RWPE2 (cell line): ENCODE results near the gene DPEP1.

Source experiments
- ATAC-seq: fragments of 200-7000 bp; cut with Tn5 transposase; 3 replicates; pipeline ENCODE4 v1.9.1; 2021; ENCODE audit warnings: low read depth
- DNase-seq: peaks from one replicate; pipeline ENCODE4 v3.0.0-alpha.2; 2020; ENCODE audit warnings: low spot score
- H3K27ac ChIP-seq: fragments of 450-650 bp; 2 replicates; pipeline ENCODE4 v1.5.1; 2017; ENCODE audit warnings: mild to moderate bottlenecking; ENCODE audit not compliant: poor library complexity, severe bottlenecking
- H3K27me3 ChIP-seq: fragments of 250-450 bp; sonication (Bioruptor Pico); 2 replicates; pipeline ENCODE4 v1.5.1; 2021; ENCODE audit warnings: mild to moderate bottlenecking, moderate library complexity; ENCODE audit not compliant: insufficient read depth, poor library complexity, severe bottlenecking
- H3K36me3 ChIP-seq: fragments of 250-450 bp; sonication (Bioruptor Pico); 2 replicates; pipeline ENCODE4 v1.5.1; 2020; ENCODE audit warnings: low read depth, mild to moderate bottlenecking, moderate library complexity
- H3K4me1 ChIP-seq: fragments of 250-450 bp; sonication (Bioruptor Pico); 2 replicates; pipeline ENCODE4 v1.5.1; 2021; ENCODE audit warnings: mild to moderate bottlenecking, moderate library complexity; ENCODE audit not compliant: insufficient read depth, poor library complexity, severe bottlenecking
- H3K4me3 ChIP-seq: fragments of 250-450 bp; sonication (Bioruptor Pico); 2 replicates; pipeline ENCODE4 v1.5.1; 2021; ENCODE audit warnings: mild to moderate bottlenecking, moderate library complexity; ENCODE audit not compliant: severe bottlenecking
- H3K9me3 ChIP-seq: fragments of 250-450 bp; sonication (Bioruptor Pico); 2 replicates; pipeline ENCODE4 v1.5.1; 2021; ENCODE audit warnings: mild to moderate bottlenecking, moderate library complexity; ENCODE audit not compliant: severe bottlenecking
- TF ChIP-seq, protein P1 (sequence below): fragments of 450-650 bp; IDR thresholded peaks from one replicate; pipeline ENCODE4 v1.5.1; 2017; ENCODE audit warnings: mild to moderate bottlenecking, moderate library complexity; ENCODE audit not compliant: poor library complexity, severe bottlenecking

Gene DPEP1

GRCh38 chr16:89575247-89576152 is 37.9 kb upstream of the DPEP1 start, which contains the start of gene CPNE7:
Gene CPNE7, plus strand, starts transcription at chr16:89575758. Its CDS starts 140 bp downstream, at chr16:89575898.
- TF ChIP-seq, protein P1, sequence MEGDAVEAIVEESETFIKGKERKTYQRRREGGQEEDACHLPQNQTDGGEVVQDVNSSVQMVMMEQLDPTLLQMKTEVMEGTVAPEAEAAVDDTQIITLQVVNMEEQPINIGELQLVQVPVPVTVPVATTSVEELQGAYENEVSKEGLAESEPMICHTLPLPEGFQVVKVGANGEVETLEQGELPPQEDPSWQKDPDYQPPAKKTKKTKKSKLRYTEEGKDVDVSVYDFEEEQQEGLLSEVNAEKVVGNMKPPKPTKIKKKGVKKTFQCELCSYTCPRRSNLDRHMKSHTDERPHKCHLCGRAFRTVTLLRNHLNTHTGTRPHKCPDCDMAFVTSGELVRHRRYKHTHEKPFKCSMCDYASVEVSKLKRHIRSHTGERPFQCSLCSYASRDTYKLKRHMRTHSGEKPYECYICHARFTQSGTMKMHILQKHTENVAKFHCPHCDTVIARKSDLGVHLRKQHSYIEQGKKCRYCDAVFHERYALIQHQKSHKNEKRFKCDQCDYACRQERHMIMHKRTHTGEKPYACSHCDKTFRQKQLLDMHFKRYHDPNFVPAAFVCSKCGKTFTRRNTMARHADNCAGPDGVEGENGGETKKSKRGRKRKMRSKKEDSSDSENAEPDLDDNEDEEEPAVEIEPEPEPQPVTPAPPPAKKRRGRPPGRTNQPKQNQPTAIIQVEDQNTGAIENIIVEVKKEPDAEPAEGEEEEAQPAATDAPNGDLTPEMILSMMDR: no peak
- peak within 1 kb of the TSS; percentile 53 for H3K27ac ChIP-seq
- H3K4me3 ChIP-seq: peak within 1 kb of the TSS; percentile 81
- H3K4me1 ChIP-seq: no peaks in the 10 kb centered on the region
- peak; percentile 68 for DNase-seq
- H3K9me3 ChIP-seq: no peaks in the 10 kb centered on the region
- ATAC-seq: peak; percentile 31
- H3K27me3 ChIP-seq: no peaks in the 10 kb centered on the region
- peaks cover 13% of the 10 kb centered on the region for H3K36me3 ChIP-seq

GRCh38 chr16:89576153-89577054 is 37.0 kb upstream of the DPEP1 start:
- ATAC-seq (no peak), DNase-seq (peak; percentile 64)
- Histone ChIP-seq H3K9me3 (no peaks in the 10 kb centered on the region), H3K4me3 (peak overlapping the region; percentile 81), H3K27me3 (no peaks in the 10 kb centered on the region), H3K36me3 (peaks cover 13% of the 10 kb centered on the region), H3K4me1 (peaks cover 1% of the 10 kb centered on the region), H3K27ac (peak overlapping the region; percentile 53)
- TF ChIP-seq, protein P1: no peak

GRCh38 chr16:89577055-89577759 is 36.2 kb upstream of the DPEP1 start:
- H3K36me3 ChIP-seq: peaks cover 13% of the 10 kb centered on the region
- no peak overlapping the region for H3K27ac ChIP-seq
- peaks cover 9% of the 10 kb centered on the region for H3K4me1 ChIP-seq
- ATAC-seq: no peak
- no peak overlapping the region for H3K4me3 ChIP-seq
- DNase-seq: peak; percentile 66
- TF ChIP-seq, protein P1: no peak
- H3K27me3 ChIP-seq: no peaks in the 10 kb centered on the region
- H3K9me3 ChIP-seq: no peaks in the 10 kb centered on the region

DNA sequence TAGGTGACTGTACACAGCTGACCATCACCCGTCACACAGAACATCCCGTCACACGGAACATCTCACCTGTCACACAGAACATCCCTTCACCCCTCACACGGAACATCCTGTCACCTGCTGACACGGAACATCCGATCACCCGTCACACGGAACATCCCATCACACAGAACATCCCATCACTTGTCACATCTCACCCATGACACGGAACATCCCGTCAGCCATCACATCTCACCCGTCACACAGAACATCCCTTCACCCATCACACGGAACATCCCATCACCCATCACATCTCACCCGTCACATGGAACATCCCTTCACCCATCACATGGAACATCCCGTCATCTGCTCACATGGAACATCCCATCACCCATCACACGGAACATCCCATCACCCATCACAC is 34.1 kb upstream of the DPEP1 start:
- DNase-seq: no peak
- TF ChIP-seq, protein P1: no peak
- Histone ChIP-seq H3K4me3 (no peak overlapping the region), H3K36me3 (peaks cover 13% of the 10 kb centered on the region), H3K27ac (no peak overlapping the region), H3K27me3 (no peaks in the 10 kb centered on the region), H3K9me3 (no peaks in the 10 kb centered on the region), H3K4me1 (peaks cover 13% of the 10 kb centered on the region)
- no peak for ATAC-seq
